Testis (tissue), 2 donors: ENCODE results near the gene AKAP8.

Experiments
- CTCF ChIP-seq, 3 experiments: fragments of 450-650 bp in 2 of 3; fragments of 200-600 bp in 1 of 3; sonication (generic) in 1 of 3; IDR thresholded peaks; one replicate each; pipeline ENCODE4 v1.5.1; 2016 to 2019; ENCODE audit warnings: antibody characterized with exemption in 3 of 3, mild to moderate bottlenecking in 2 of 3, moderate library complexity in 1 of 3
- POLR2A ChIP-seq: fragments of 450-650 bp; IDR thresholded peaks from one replicate; pipeline ENCODE4 v1.6.1; 2017; ENCODE audit warnings: antibody characterized with exemption, mild to moderate bottlenecking, moderate library complexity

GRCh38 chr19:15402411-15403150 lies 23.0 kb upstream of the AKAP8 start:
- no peak for TF ChIP-seq CTCF (IDR thresholded peaks at IDR 0.05)
- no peak for TF ChIP-seq POLR2A
